Fibroblast of the aortic adventitia (primary cell): ENCODE results near the gene RECQL5. TPM values are rescaled to one million over a fixed set of nuclear protein-coding genes. Genes with fewer than 3 reads are reported as not detected.

Experiments used
- DNase-seq: peaks from one replicate; pipeline ENCODE4 v3.0.0-alpha.2; 2010; ENCODE audit warnings: low read depth
- H3K4me3 ChIP-seq: 2 replicates; pipeline ENCODE4 v1.5.1; 2011; ENCODE audit warnings: low read depth, mild to moderate bottlenecking, control low read depth, low read length, moderate library complexity
- CTCF ChIP-seq: IDR thresholded peaks from 2 replicates; pipeline ENCODE4 v1.5.1; 2011; ENCODE audit warnings: mild to moderate bottlenecking, low read length, control low read depth, inconsistent platforms; ENCODE audit not compliant: insufficient read depth
- total RNA-seq: library from RNA; depleted of rRNA; stranded (reverse); fragments of >200 nt; gene quantifications from 2 replicates; pipeline ENCODE4 v1.2.3, GENCODE V29; 2012; ENCODE audit warnings: low replicate concordance

RECQL5 gene
- total RNA-seq, 1 donor = 17.6 TPM

- no peak for TF ChIP-seq CTCF
- no peak for DNase-seq
- no peak overlapping the region for H3K4me3 ChIP-seq
These were observed 2.8 kb downstream of the RECQL5 start for GRCh38 chr17:75664099-75664549.

- no peak overlapping the region for H3K4me3 ChIP-seq
- no peak for DNase-seq
- no peak for TF ChIP-seq CTCF
These were observed 4.4 kb downstream of the RECQL5 start for GRCh38 chr17:75662511-75662910.

GRCh38 chr17:75661531-75661930 lies 5.4 kb downstream of the RECQL5 start:
- TF ChIP-seq CTCF = no peak
- no peak overlapping the region for H3K4me3 ChIP-seq
- DNase-seq = no peak

GRCh38 chr17:75658237-75658636 lies 8.7 kb downstream of the RECQL5 start:
- no peak overlapping the region for H3K4me3 ChIP-seq
- TF ChIP-seq CTCF = no peak
- no peak for DNase-seq

- no peak for DNase-seq
- H3K4me3 ChIP-seq = no peak overlapping the region
- no peak for TF ChIP-seq CTCF
These were observed 12.8 kb downstream of the RECQL5 start for GRCh38 chr17:75654176-75654575.

GRCh38 chr17:75652934-75653549 lies 13.9 kb downstream of the RECQL5 start:
- TF ChIP-seq CTCF = peak; percentile 85
- peak; percentile 16 for DNase-seq
- no peak overlapping the region for H3K4me3 ChIP-seq

GRCh38 chr17:75652341-75652740 lies 14.6 kb downstream of the RECQL5 start:
- H3K4me3 ChIP-seq = no peak overlapping the region
- DNase-seq = no peak
- TF ChIP-seq CTCF = no peak
